H4 (cell line): ENCODE results near the gene CEL. TPM values are rescaled to one million over a fixed set of nuclear protein-coding genes. Genes with fewer than 3 reads are reported as not detected.
"Not testable (repeated sequence)": the region's sequence is repeated elsewhere in the genome, so short reads cannot be mapped to it uniquely, and the experiment has no call there.

Experiments used
- DNase-seq: peaks from one replicate; pipeline ENCODE4 v3.0.0-alpha.2; 2015; ENCODE audit warnings: low spot score
- total RNA-seq: library from RNA; depleted of rRNA; stranded (reverse); fragments of >200 nt; shearing (Covaris generic); gene quantifications from 2 replicates; pipeline ENCODE4 v1.2.3, GENCODE V29; 2014

The CEL gene
- total RNA-seq, 1 experiment from 2014 or later, result 0.14 TPM

GRCh38 chr9:133046900-133047295, 14.9 kb upstream of the CEL start:
- no peak for DNase-seq

- no peak for DNase-seq
These were observed 13.2 kb upstream of the CEL start for GRCh38 chr9:133048595-133048994.

GRCh38 chr9:133049043-133049442, 12.7 kb upstream of the CEL start:
- DNase-seq, result no peak

GRCh38 chr9:133050142-133050541, 11.6 kb upstream of the CEL start:
- DNase-seq, result no peak

- no peak for DNase-seq
These were observed 11.0 kb upstream of the CEL start for GRCh38 chr9:133050781-133051180.

- no peak for DNase-seq
These were observed 10.4 kb upstream of the CEL start for GRCh38 chr9:133051281-133051900.

- DNase-seq, result no peak
These were observed 9.7 kb upstream of the CEL start for GRCh38 chr9:133051966-133052539.

- no peak for DNase-seq
These were observed 7.4 kb upstream of the CEL start for GRCh38 chr9:133054194-133054890.

GRCh38 chr9:133054966-133055365, 6.8 kb upstream of the CEL start:
- no peak for DNase-seq

- DNase-seq, result no peak
These were observed 5.9 kb upstream of the CEL start for GRCh38 chr9:133055788-133056420.

GRCh38 chr9:133056533-133056932, 5.2 kb upstream of the CEL start:
- no peak for DNase-seq

GRCh38 chr9:133057006-133057405, 4.8 kb upstream of the CEL start:
- DNase-seq, result no peak

- DNase-seq, result no peak
These were observed 4.2 kb upstream of the CEL start for GRCh38 chr9:133057553-133057952.

GRCh38 chr9:133058071-133058470, 3.7 kb upstream of the CEL start:
- DNase-seq, result no peak

GRCh38 chr9:133058550-133059320, 3.0 kb upstream of the CEL start:
- DNase-seq, result no peak

- DNase-seq, result no peak
These were observed 2.2 kb upstream of the CEL start for GRCh38 chr9:133059623-133060022.

- DNase-seq, result no peak
These were observed 1.4 kb upstream of the CEL start for GRCh38 chr9:133060417-133060841.

GRCh38 chr9:133061019-133061763, 590 bp upstream of the CEL start:
- not testable (repeated sequence) for DNase-seq

- DNase-seq, result not testable (repeated sequence)
These were observed 788 bp downstream of the CEL start for GRCh38 chr9:133062569-133062968.

GRCh38 chr9:133063159-133063499, 1.3 kb downstream of the CEL start:
- DNase-seq, result no peak

- DNase-seq, result no peak
These were observed 1.9 kb downstream of the CEL start for GRCh38 chr9:133063500-133064231.
